Left renal pelvis (tissue), 4 donors: ENCODE data around the gene ACAP1. TPM values are rescaled to one million over a fixed set of nuclear protein-coding genes. Genes with fewer than 3 reads are reported as not detected.

Experiments
- DNase-seq, 4 donors: peaks; one replicate each; pipeline ENCODE4 v3.0.0-alpha.2; 2013; ENCODE audit warnings: low read depth in 4 of 4, low spot score in 3 of 4
- polyA plus RNA-seq, 4 donors: library from polyadenylated mRNA; unstranded; fragments of 120-200 nt; gene quantifications; one replicate each; pipeline ENCODE4 v1.2.1, GENCODE V29; 2013; ENCODE audit not compliant: insufficient read length in 4 of 4

The ACAP1 gene
- polyA plus RNA-seq, 4 donors, result 6.9 to 11.0 (median 8.8) TPM

GRCh38 chr17:7311110-7311705 is 25.1 kb upstream of the ACAP1 start:
- no peak for DNase-seq

GRCh38 chr17:7312432-7313087 is 23.8 kb upstream of the ACAP1 start:
- no peak for DNase-seq

GRCh38 chr17:7313088-7313889 is 23.0 kb upstream of the ACAP1 start:
- DNase-seq, result no peak

GRCh38 chr17:7313890-7314718 is 22.2 kb upstream of the ACAP1 start:
- no peak for DNase-seq

GRCh38 chr17:7314719-7315569 is 21.4 kb upstream of the ACAP1 start, which contains the start of gene GPS2:
TSS of gene GPS2 (minus strand) at chr17:7315360. CDS start at chr17:7315052, 308 bp downstream.
- DNase-seq, result peak in 3 of 4 donors; percentile 71 to 80 (median 71)

GRCh38 chr17:7315570-7316235 is 20.6 kb upstream of the ACAP1 start:
- DNase-seq, result no peak

- no peak for DNase-seq
These were observed 19.0 kb upstream of the ACAP1 start for GRCh38 chr17:7317161-7317803.

GRCh38 chr17:7318121-7318860 is 18.0 kb upstream of the ACAP1 start:
- DNase-seq, result no peak

GRCh38 chr17:7321466-7321865 is 14.9 kb upstream of the ACAP1 start:
- DNase-seq, result no peak

- DNase-seq, result no peak
These were observed 13.7 kb upstream of the ACAP1 start for GRCh38 chr17:7322520-7323194.

GRCh38 chr17:7323731-7324437 is 12.4 kb upstream of the ACAP1 start:
- no peak for DNase-seq

- DNase-seq, result no peak
These were observed 11.9 kb upstream of the ACAP1 start for GRCh38 chr17:7324438-7324779.

- DNase-seq, result no peak
These were observed 11.2 kb upstream of the ACAP1 start for GRCh38 chr17:7325031-7325528.

- DNase-seq, result no peak
These were observed 10.1 kb upstream of the ACAP1 start for GRCh38 chr17:7326186-7326585.

- no peak for DNase-seq
These were observed 9.3 kb upstream of the ACAP1 start for GRCh38 chr17:7327056-7327455.

- DNase-seq, result no peak
These were observed 8.8 kb upstream of the ACAP1 start for GRCh38 chr17:7327501-7327900.

GRCh38 chr17:7328009-7328408 is 8.3 kb upstream of the ACAP1 start:
- no peak for DNase-seq
